Pancreas (tissue), 10 donors: Measurements from ENCODE around the gene CDH13. TPM values are rescaled to one million over a fixed set of nuclear protein-coding genes. Genes with fewer than 3 reads are reported as not detected.

Experiments
- ATAC-seq, 4 donors: fragments of 200-7000 bp; cut with Tn5 transposase; one replicate each; pipeline versions ENCODE4 v1.8.0 to v1.9.1; 2020; ENCODE audit warnings: mild to moderate bottlenecking in 4 of 4, moderate library complexity in 4 of 4
- DNase-seq, 6 donors: peaks; one replicate each; pipeline ENCODE4 v3.0.0-alpha.2; 2020
- FAIRE-seq: peaks from 2 replicates; lab custom pipeline; 2012; peaks lifted over from hg19 to GRCh38; lab: Jason Lieb, UNC
- H3K27ac ChIP-seq, 4 donors: fragments of 200-600 bp; sonication (generic); 1 replicate in 3 of 4; 2 replicates in 1 of 4; pipeline versions ENCODE4 v1.5.0 to v1.8.0; 2020
- H3K27me3 ChIP-seq, 4 donors: fragments of 200-600 bp; one replicate each; pipeline ENCODE4 v1.8.0; 2021
- H3K36me3 ChIP-seq, 3 donors: fragments of 200-600 bp; sonication (generic) in 1 of 3; one replicate each; pipeline versions ENCODE4 v1.5.0 to v1.8.0; 2020 to 2021
- H3K4me1 ChIP-seq, 3 donors: fragments of 200-600 bp; one replicate each; pipeline ENCODE4 v1.8.0; 2021
- H3K4me3 ChIP-seq, 4 donors: fragments of 200-600 bp; sonication (generic) in 2 of 4; one replicate each; pipeline versions ENCODE4 v1.5.0 to v1.8.0; 2020 to 2021
- H3K9me3 ChIP-seq, 4 donors: fragments of 200-600 bp; one replicate each; pipeline ENCODE4 v1.8.0; 2021
- CTCF ChIP-seq, 4 donors: fragments of 200-600 bp; sonication (generic) in 3 of 4; IDR thresholded peaks; one replicate each; pipeline versions ENCODE4 v1.5.0 to v1.8.0; 2021; ENCODE audit warnings: antibody characterized with exemption in 4 of 4
- WGBS, 2 donors: extraction: QIAGEN DNeasy Blood & Tissue Kit; methylation state at CpG; one replicate each; pipeline ENCODE4 v1.1.7; 2013; 5-methylcytosine and 5-hydroxymethylcytosine counted together
- intact Hi-C, 3 donors: fragments of 100-400 bp; cut with DNase I; formaldehyde crosslinking; loops; one replicate each; pipeline versions ENCODE4 v1.11.1 to v1.14.2; 2022
- polyA plus RNA-seq, 2 donors: library from polyadenylated mRNA; stranded (reverse); fragments of 200-250 nt; gene quantifications; one replicate each; pipeline ENCODE4 v1.2.3, GENCODE V29; 2013
- total RNA-seq, 6 donors: library from RNA; stranded (reverse); fragmentation: NEBNext Ultra II Directional in 4 of 6; extraction: Animal tissue kit (Norgen Biotek cat#: 25700) in 4 of 6; gene quantifications; one replicate each; pipeline versions ENCODE4 v1.2.1 to v1.2.4, GENCODE V29; 2021 to 2023
- donor health status: healthy with polysubstance abuse.
- donor health status: DM: no; HTN: no; CAD: no; lungs with moderate emphysema.
- donor health status: DM: no; HTN: no; CAD: no.
- donor health status: control.
- donor health status: control.
- donor health status: Bipolar disorder and iron deficiency.
- donor health status: DM: yes; HTN: yes; CAD: no.
- donor health status: DM: no; HTN: no; CAD: no.
- donor health status: DM: no; HTN: no; CAD: no.
- donor health status: DM: yes; HTN: yes; CAD: no.

Gene CDH13
- total and polyA plus RNA-seq, 8 donors: 0.12 to 1.0 (median 0.37) TPM

GRCh38 chr16:82629441-82630027 lies 2.8 kb downstream of the CDH13 start:
- FAIRE-seq (no peak), DNase-seq (no peak), ATAC-seq (no peak)
- no peak for TF ChIP-seq CTCF (IDR thresholded peaks at IDR 0.05)
- Histone ChIP-seq H3K27ac (no peak overlapping the region), H3K36me3 (no peaks in the 10 kb centered on the region), H3K9me3 (no peaks in the 10 kb centered on the region), H3K27me3 (peaks cover 0 to 28% (median 8%) of the 10 kb centered on the region in 4 donors), H3K4me1 (no peaks in the 10 kb centered on the region), H3K4me3 (no peak overlapping the region)
- intact Hi-C loops: no loop called here
- 35 to 42% methylated on average over 8 of the region's 8 CpGs for WGBS, 2 donors

GRCh38 chr16:82630219-82630618 lies 3.5 kb downstream of the CDH13 start:
- FAIRE-seq (no peak), DNase-seq (no peak), ATAC-seq (no peak)
- Histone ChIP-seq H3K36me3 (no peaks in the 10 kb centered on the region), H3K9me3 (no peaks in the 10 kb centered on the region), H3K4me1 (no peaks in the 10 kb centered on the region), H3K4me3 (no peak overlapping the region), H3K27me3 (peaks cover 0 to 28% (median 8%) of the 10 kb centered on the region in 4 donors), H3K27ac (no peak overlapping the region)
- intact Hi-C loops: no loop called here
- no peak for TF ChIP-seq CTCF (IDR thresholded peaks at IDR 0.05)
- 47 to 68% methylated on average over 2 of the region's 2 CpGs for WGBS, 2 donors

- Histone ChIP-seq H3K36me3 (no peaks in the 10 kb centered on the region), H3K27me3 (peaks cover 0 to 23% (median 8%) of the 10 kb centered on the region in 4 donors), H3K9me3 (no peaks in the 10 kb centered on the region), H3K4me1 (no peaks in the 10 kb centered on the region), H3K27ac (no peak overlapping the region), H3K4me3 (no peak overlapping the region)
- ATAC-seq (no peak), DNase-seq (no peak), FAIRE-seq (no peak)
- whole genome bisulfite sequencing, 2 donors: 38 to 46% methylated on average over 3 of the region's 3 CpGs
- TF ChIP-seq CTCF (IDR thresholded peaks at IDR 0.05): no peak
- intact Hi-C loops: no loop called here
Observed at GRCh38 chr16:82630688-82631087, 3.9 kb downstream of the CDH13 start.

- Histone ChIP-seq H3K36me3 (no peaks in the 10 kb centered on the region), H3K27me3 (peaks cover 0 to 20% (median 8%) of the 10 kb centered on the region in 4 donors), H3K9me3 (no peaks in the 10 kb centered on the region), H3K4me3 (no peak overlapping the region), H3K27ac (no peak overlapping the region), H3K4me1 (no peaks in the 10 kb centered on the region)
- FAIRE-seq (no peak), ATAC-seq (no peak), DNase-seq (no peak)
- WGBS, 2 donors: 66 to 70% methylated on average over 10 of the region's 10 CpGs
- intact Hi-C loops: no loop called here
- no peak for TF ChIP-seq CTCF (IDR thresholded peaks at IDR 0.05)
Observed at GRCh38 chr16:82631701-82632685, 5.2 kb downstream of the CDH13 start.
